Cardiac septum (tissue), 1 donor: ENCODE data around the gene TRIM3. TPM values are rescaled to one million over a fixed set of nuclear protein-coding genes. Genes with fewer than 3 reads are reported as not detected.
"Not testable (repeated sequence)": the region's sequence is repeated elsewhere in the genome, so short reads cannot be mapped to it uniquely, and the experiment has no call there.

ENCODE experiments used
- DNase-seq: peaks from one replicate; pipeline ENCODE4 v3.0.0-alpha.2; 2020; ENCODE audit warnings: low spot score
- intact Hi-C: fragments of 100-400 bp; cut with DNase I; formaldehyde crosslinking; loops from one replicate; pipeline ENCODE4 v1.14.0; 2022
- long read RNA-seq: library from polyadenylated mRNA; unstranded; transcript quantifications from one replicate; pipeline ENCODE4 v2.0.0, GENCODE V29; 2021
- total RNA-seq: library from RNA; stranded (reverse); fragmentation: NEBNext Ultra II Directional; extraction: Animal tissue kit (Norgen Biotek cat#: 25700); gene quantifications from one replicate; pipeline ENCODE4 v1.2.1, GENCODE V29; 2021
- donor health status: DM: no; HTN: no; CAD: no.

The TRIM3 gene
- 11.7 TPM for total RNA-seq
- long read RNA-seq, transcript TRIM3-201 (12 exons, 2,879 nt): major isoform, 17 of 30 reads
- long read RNA-seq, partial matches to known transcripts: 6 of 30 reads
- long read RNA-seq, other reads (novel, unspliced or antisense): 6 of 30 reads

- DNase-seq: peak; percentile 96
- intact Hi-C loops: loop anchor here (2.0 to 10.0 kb wide), 2 partner anchors 83 to 239 kb away; partner anchors contain the start of genes CNGA4, FHIP1B and SMPD1
These were observed at the start of gene TRIM3 for GRCh38 chr11:6473451-6474412. Gene TRIM3 (minus strand): TSS chr11:6473941. CDS start chr11:6465695, 8,246 bp downstream.

GRCh38 chr11:6523253-6523652 is 49.5 kb upstream of the TRIM3 start:
- intact Hi-C loops: no loop called here
- DNase-seq: no peak

- DNase-seq, intact Hi-C loops: not testable (repeated sequence)
These were observed 48.2 kb upstream of the TRIM3 start for GRCh38 chr11:6521946-6522345.

- DNase-seq: no peak
- intact Hi-C loops: no loop called here
These were observed 46.5 kb upstream of the TRIM3 start for GRCh38 chr11:6520265-6520664.

GRCh38 chr11:6516865-6517264 is 43.1 kb upstream of the TRIM3 start:
- intact Hi-C loops: no loop called here
- no peak for DNase-seq

- DNase-seq: no peak
- intact Hi-C loops: no loop called here
These were observed 32.0 kb upstream of the TRIM3 start for GRCh38 chr11:6505577-6506240.

GRCh38 chr11:6504166-6504565 is 30.4 kb upstream of the TRIM3 start:
- intact Hi-C loops: loop anchor here (5.0 kb wide), 1 partner anchor 117 kb away; no protein-coding TSS in a partner anchor
- DNase-seq: no peak

- intact Hi-C loops: loop anchor here (5.0 kb wide), 1 partner anchor 115 kb away; no protein-coding TSS in a partner anchor
- no peak for DNase-seq
These were observed 28.6 kb upstream of the TRIM3 start for GRCh38 chr11:6502382-6502781.

- no peak for DNase-seq
- intact Hi-C loops: no loop called here
These were observed 24.8 kb upstream of the TRIM3 start for GRCh38 chr11:6498544-6498943.

- intact Hi-C loops: no loop called here
- no peak for DNase-seq
These were observed 24.4 kb upstream of the TRIM3 start for GRCh38 chr11:6498121-6498520.

- DNase-seq: no peak
- intact Hi-C loops: no loop called here
These were observed 23.5 kb upstream of the TRIM3 start, which contains the start of gene DNHD1 for GRCh38 chr11:6497069-6497839. Gene DNHD1 (plus strand): TSS chr11:6497280. CDS start chr11:6498216, 936 bp downstream.

- DNase-seq: no peak
- intact Hi-C loops: no loop called here
These were observed 15.6 kb upstream of the TRIM3 start for GRCh38 chr11:6489306-6489705.

GRCh38 chr11:6488821-6489220 is 15.1 kb upstream of the TRIM3 start:
- intact Hi-C loops: no loop called here
- DNase-seq: no peak

- no peak for DNase-seq
- intact Hi-C loops: no loop called here
These were observed 14.6 kb upstream of the TRIM3 start for GRCh38 chr11:6488342-6488741.

- intact Hi-C loops: no loop called here
- DNase-seq: no peak
These were observed 13.2 kb upstream of the TRIM3 start for GRCh38 chr11:6486938-6487337.

GRCh38 chr11:6486256-6486655 is 12.5 kb upstream of the TRIM3 start:
- no peak for DNase-seq
- intact Hi-C loops: no loop called here

- intact Hi-C loops: no loop called here
- no peak for DNase-seq
These were observed 11.9 kb upstream of the TRIM3 start for GRCh38 chr11:6485661-6486060.

GRCh38 chr11:6483015-6483414 is 9.3 kb upstream of the TRIM3 start:
- intact Hi-C loops: loop anchor here (5.0 kb wide), 2 partner anchors 119 to 199 kb away; partner anchors contain the start of genes ILK, MRPL17 and RRP8
- DNase-seq: no peak

- no peak for DNase-seq
- intact Hi-C loops: loop anchor here (5.0 kb wide), 2 partner anchors 120 to 200 kb away; partner anchors contain the start of genes ILK, MRPL17 and RRP8
These were observed 8.7 kb upstream of the TRIM3 start for GRCh38 chr11:6482441-6482840.
